Erythroblast (primary cell): ENCODE measurements around the gene FASLG.

ENCODE experiments used
- GATA1 ChIP-seq: IDR thresholded peaks from 2 replicates; pipeline ENCODE4 v1.6.1; 2011; ENCODE audit warnings: low read depth, mild to moderate bottlenecking, control low read depth, low read length, moderate library complexity
- POLR2A ChIP-seq: IDR thresholded peaks from 2 replicates; pipeline ENCODE4 v1.6.1; 2011; ENCODE audit warnings: mild to moderate bottlenecking, low read length

DNA sequence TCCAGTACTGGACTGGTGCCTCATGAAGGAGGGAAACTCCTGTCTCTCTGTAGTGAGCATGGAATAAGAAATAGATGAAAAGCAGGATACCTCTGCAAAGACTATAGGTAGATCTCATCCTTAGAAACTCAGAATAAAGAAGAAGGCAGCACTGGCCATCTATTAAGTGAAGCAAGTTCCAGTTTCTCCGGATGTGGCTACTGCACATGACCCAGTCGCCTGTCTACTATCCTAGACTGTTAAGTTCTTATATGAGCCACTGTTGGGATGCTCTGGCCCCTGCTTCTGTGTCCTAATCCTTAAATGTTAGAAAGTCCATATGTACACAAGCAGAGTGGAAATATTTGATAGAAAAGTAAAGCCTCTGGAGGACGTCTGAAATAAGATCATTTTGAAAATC lies 2.2 kb downstream of the FASLG start:
- TF ChIP-seq POLR2A (no peak), GATA1 (no peak)
